GM23338 (cell line): ENCODE data around the gene CDH15. TPM values are rescaled to one million over a fixed set of nuclear protein-coding genes. Genes with fewer than 3 reads are reported as not detected.
A peak's percentile ranks its signal among the peaks of the same experiment; 100 is the strongest.

Source experiments
- ATAC-seq: fragments of 200-7000 bp; cut with Tn5 transposase; 3 replicates; pipeline ENCODE4 v1.9.1; 2020
- DNase-seq: peaks from one replicate; pipeline ENCODE4 v3.0.0-alpha.2; 2015; ENCODE audit warnings: low spot score
- H2AFZ ChIP-seq: fragments of 200-600 bp; sonication (generic); 2 replicates; pipeline ENCODE4 v1.8.0; 2016; ENCODE audit warnings: antibody characterized with exemption, mild to moderate bottlenecking, moderate library complexity
- H3F3A ChIP-seq: fragments of 200-600 bp; sonication (generic); replicated peaks from 2 replicates; pipeline ENCODE4 v1.8.0; 2017; ENCODE audit warnings: antibody characterized with exemption, mixed run types, low read depth
- H3K27ac ChIP-seq: fragments of 200-600 bp; sonication (generic); 2 replicates; pipeline ENCODE4 v1.6.1; 2016; ENCODE audit warnings: low read depth
- H3K27me3 ChIP-seq: fragments of 200-600 bp; sonication (generic); 2 replicates; pipeline ENCODE4 v1.8.0; 2016; ENCODE audit warnings: mild to moderate bottlenecking, mixed run types, moderate library complexity; ENCODE audit not compliant: insufficient read depth
- H3K36me3 ChIP-seq: fragments of 200-600 bp; sonication (generic); 2 replicates; pipeline ENCODE4 v1.8.0; 2016; ENCODE audit warnings: mild to moderate bottlenecking; ENCODE audit not compliant: insufficient read depth
- H3K4me1 ChIP-seq: fragments of 200-600 bp; sonication (generic); 2 replicates; pipeline ENCODE4 v1.8.0; 2016; ENCODE audit warnings: mild to moderate bottlenecking, moderate library complexity; ENCODE audit not compliant: insufficient read depth
- H3K4me2 ChIP-seq: fragments of 200-600 bp; sonication (generic); 2 replicates; pipeline ENCODE4 v1.7.1; 2017; ENCODE audit warnings: mixed run types
- H3K4me3 ChIP-seq: fragments of 200-600 bp; sonication (generic); 2 replicates; pipeline ENCODE4 v1.6.1; 2016; ENCODE audit warnings: mixed run types
- H3K79me2 ChIP-seq: fragments of 200-600 bp; sonication (generic); replicated peaks from 2 replicates; pipeline ENCODE4 v1.8.0; 2017; ENCODE audit warnings: mild to moderate bottlenecking; ENCODE audit not compliant: insufficient read depth
- H3K9me2 ChIP-seq: fragments of 200-600 bp; sonication (generic); 2 replicates; pipeline ENCODE4 v1.8.0; 2017; ENCODE audit not compliant: insufficient read depth
- H4K20me1 ChIP-seq: fragments of 200-600 bp; sonication (generic); replicated peaks from 2 replicates; pipeline ENCODE4 v1.8.0; 2017; ENCODE audit warnings: mild to moderate bottlenecking; ENCODE audit not compliant: insufficient read depth
- H3K27ac Mint-ChIP-seq: 2 replicates; pipeline ENCODE4 v1.8.0; 2020; ENCODE audit warnings: inconsistent platforms, mild to moderate bottlenecking, moderate library complexity, mixed read lengths
- H3K27me3 Mint-ChIP-seq: 3 replicates; pipeline ENCODE4 v1.8.0; 2022; ENCODE audit warnings: low read depth, mild to moderate bottlenecking, moderate library complexity, mixed read lengths, inconsistent platforms; ENCODE audit not compliant: insufficient read depth, poor library complexity
- H3K36me3 Mint-ChIP-seq: 3 replicates; pipeline ENCODE4 v1.8.0; 2021; ENCODE audit warnings: low read depth, mild to moderate bottlenecking, inconsistent platforms, moderate library complexity, mixed read lengths
- H3K4me1 Mint-ChIP-seq: 3 replicates; pipeline ENCODE4 v1.8.0; 2020; ENCODE audit warnings: mild to moderate bottlenecking, inconsistent platforms, mixed read lengths
- H3K4me3 Mint-ChIP-seq: 3 replicates; pipeline ENCODE4 v1.8.0; 2021; ENCODE audit warnings: moderate library complexity, mild to moderate bottlenecking, inconsistent platforms, mixed read lengths
- H3K9me3 Mint-ChIP-seq: 3 replicates; pipeline ENCODE4 v1.8.0; 2020; ENCODE audit warnings: moderate library complexity, mild to moderate bottlenecking, inconsistent platforms, mixed read lengths
- CREB1 ChIP-seq: fragments of 250-450 bp; sonication (Bioruptor Pico); IDR thresholded peaks from 2 replicates; pipeline ENCODE4 v1.5.0; 2020; ENCODE audit warnings: low read depth, mild to moderate bottlenecking, moderate library complexity
- NANOG ChIP-seq: IDR thresholded peaks from 2 replicates; pipeline ENCODE4 v1.6.1; 2016; ENCODE audit warnings: antibody characterized with exemption, borderline replicate concordance
- POLR2AphosphoS5 ChIP-seq: IDR thresholded peaks from 2 replicates; pipeline ENCODE4 v1.6.1; 2016; ENCODE audit warnings: antibody characterized with exemption, low read depth
- STAT1 ChIP-seq: IDR thresholded peaks from one replicate; pipeline ENCODE4 v1.6.1; 2016; ENCODE audit warnings: antibody characterized with exemption; ENCODE audit not compliant: unreplicated experiment
- ZNF331 ChIP-seq: fragments of 250-450 bp; sonication (Bioruptor Pico); IDR thresholded peaks from 2 replicates; pipeline ENCODE4 v1.5.0; 2020; ENCODE audit warnings: low read depth, mild to moderate bottlenecking, moderate library complexity
- polyA plus RNA-seq: library from polyadenylated mRNA; unstranded; fragments of >200 nt; fragmentation: Nextera tagmentation; extraction: Ambion mirVana; gene quantifications from 2 replicates; pipeline ENCODE4 v1.2.1, GENCODE V29; 2016
- total RNA-seq: library from RNA; depleted of rRNA; stranded (reverse); fragments of >200 nt; shearing (Covaris generic); gene quantifications from 2 replicates; pipeline ENCODE4 v1.2.3, GENCODE V29; 2014
- TF ChIP-seq, protein P1 (sequence below): IDR thresholded peaks from 2 replicates; pipeline ENCODE4 v1.6.1; 2016; ENCODE audit warnings: antibody characterized with exemption
- TF ChIP-seq, protein P2 (sequence below), 2 experiments: fragments of 200-600 bp in 1 of 2; sonication (generic) in 1 of 2; conservative IDR thresholded peaks; 2 replicates each; pipeline versions ENCODE4 v1.5.1 to v1.6.1; 2016 to 2017; ENCODE audit warnings: antibody characterized with exemption in 2 of 2, low read depth in 2 of 2, mild to moderate bottlenecking in 2 of 2, moderate library complexity in 1 of 2
- TF ChIP-seq, protein P3 (sequence below): IDR thresholded peaks from one replicate; pipeline ENCODE4 v1.6.1; 2018; ENCODE audit warnings: antibody characterized with exemption; ENCODE audit not compliant: unreplicated experiment

CDH15 gene
- total and polyA plus RNA-seq, 2 experiments from 2014 or later, result 0.61 to 1.0 TPM

DNA sequence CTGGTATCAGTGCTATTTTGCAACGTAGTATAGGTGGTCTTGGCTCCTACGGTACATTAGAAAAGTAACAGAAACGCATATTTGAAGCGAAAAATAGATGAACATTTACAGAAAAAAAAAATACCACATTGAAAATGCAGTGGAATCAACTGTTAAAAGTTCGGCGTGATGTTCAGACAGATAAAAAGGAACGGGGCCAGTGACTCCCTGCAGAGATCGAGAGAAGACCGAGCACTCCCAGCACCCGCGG is 45.5 kb downstream of the CDH15 start (continued):
- TF ChIP-seq, protein P1, sequence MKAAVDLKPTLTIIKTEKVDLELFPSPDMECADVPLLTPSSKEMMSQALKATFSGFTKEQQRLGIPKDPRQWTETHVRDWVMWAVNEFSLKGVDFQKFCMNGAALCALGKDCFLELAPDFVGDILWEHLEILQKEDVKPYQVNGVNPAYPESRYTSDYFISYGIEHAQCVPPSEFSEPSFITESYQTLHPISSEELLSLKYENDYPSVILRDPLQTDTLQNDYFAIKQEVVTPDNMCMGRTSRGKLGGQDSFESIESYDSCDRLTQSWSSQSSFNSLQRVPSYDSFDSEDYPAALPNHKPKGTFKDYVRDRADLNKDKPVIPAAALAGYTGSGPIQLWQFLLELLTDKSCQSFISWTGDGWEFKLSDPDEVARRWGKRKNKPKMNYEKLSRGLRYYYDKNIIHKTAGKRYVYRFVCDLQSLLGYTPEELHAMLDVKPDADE, result no peak

DNA sequence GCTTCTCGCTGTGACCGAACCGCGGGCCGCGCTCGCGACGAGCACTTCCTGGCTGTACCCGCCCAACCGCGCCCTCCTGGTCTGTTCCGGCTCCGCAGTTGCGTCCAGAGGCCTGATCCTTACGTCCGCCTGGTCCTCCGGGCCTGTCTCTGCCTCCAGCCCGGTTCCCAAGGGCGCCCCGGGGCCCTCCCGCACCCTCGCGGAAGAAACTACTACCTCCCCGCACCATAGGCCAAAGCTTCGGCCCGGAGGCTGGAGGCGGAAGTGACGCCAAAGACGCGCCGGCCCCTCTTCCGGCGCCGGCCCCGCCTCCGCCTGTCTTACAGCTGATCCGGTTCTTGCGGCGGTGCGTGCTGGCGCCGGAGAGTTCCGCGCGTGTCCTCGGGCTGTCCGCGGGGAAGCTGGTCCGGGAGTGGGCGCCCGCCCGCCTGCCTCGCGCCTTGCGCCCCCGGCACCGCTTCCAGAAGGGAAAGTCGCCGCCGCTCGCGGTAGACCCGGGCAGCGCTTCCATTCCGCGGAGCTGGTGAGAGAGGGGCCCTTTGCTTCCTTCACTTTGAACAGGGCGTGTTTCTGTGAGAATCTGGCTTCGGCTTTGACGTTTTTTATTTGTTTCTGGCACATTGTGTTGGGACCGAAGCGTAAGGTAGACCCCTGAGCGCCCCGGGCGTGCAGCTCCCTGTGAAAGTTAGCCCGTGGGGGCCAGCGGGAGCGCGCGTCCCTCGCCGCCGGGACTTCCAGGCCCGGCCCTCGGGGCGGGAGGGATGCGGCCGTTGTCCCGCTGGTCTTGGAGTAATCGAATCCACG is 46.0 kb downstream of the CDH15 start, which contains the start of gene ZNF778:
Gene ZNF778, plus strand, starts transcription at position 316 of the 804 bp plus-strand sequence. CDS start 3,425 bp downstream, outside the sequence.
- Mint-ChIP-seq H3K4me3 (peak within 1 kb of the TSS; percentile 85), H3K4me1 (peaks cover 4% of the 10 kb centered on the region; the same call in 2 of the 3 replicates), H3K27me3 (peaks cover 6% of the 10 kb centered on the region), H3K36me3 (peaks cover 9% of the 10 kb centered on the region), H3K27ac (peak within 1 kb of the TSS; percentile 67), H3K9me3 (no peaks in the 10 kb centered on the region)
- TF ChIP-seq CREB1 (peak; percentile 93), POLR2AphosphoS5 (peak; percentile 85)
- TF ChIP-seq, protein P1, result peak; percentile 69
- TF ChIP-seq, protein P2, sequence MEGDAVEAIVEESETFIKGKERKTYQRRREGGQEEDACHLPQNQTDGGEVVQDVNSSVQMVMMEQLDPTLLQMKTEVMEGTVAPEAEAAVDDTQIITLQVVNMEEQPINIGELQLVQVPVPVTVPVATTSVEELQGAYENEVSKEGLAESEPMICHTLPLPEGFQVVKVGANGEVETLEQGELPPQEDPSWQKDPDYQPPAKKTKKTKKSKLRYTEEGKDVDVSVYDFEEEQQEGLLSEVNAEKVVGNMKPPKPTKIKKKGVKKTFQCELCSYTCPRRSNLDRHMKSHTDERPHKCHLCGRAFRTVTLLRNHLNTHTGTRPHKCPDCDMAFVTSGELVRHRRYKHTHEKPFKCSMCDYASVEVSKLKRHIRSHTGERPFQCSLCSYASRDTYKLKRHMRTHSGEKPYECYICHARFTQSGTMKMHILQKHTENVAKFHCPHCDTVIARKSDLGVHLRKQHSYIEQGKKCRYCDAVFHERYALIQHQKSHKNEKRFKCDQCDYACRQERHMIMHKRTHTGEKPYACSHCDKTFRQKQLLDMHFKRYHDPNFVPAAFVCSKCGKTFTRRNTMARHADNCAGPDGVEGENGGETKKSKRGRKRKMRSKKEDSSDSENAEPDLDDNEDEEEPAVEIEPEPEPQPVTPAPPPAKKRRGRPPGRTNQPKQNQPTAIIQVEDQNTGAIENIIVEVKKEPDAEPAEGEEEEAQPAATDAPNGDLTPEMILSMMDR (conservative IDR thresholded peaks at IDR 0.05; ENCODE audit: low read depth in 2 of 2), result no peak
- Histone ChIP-seq H3K27ac (peak within 1 kb of the TSS; percentile 91), H3K36me3 (no peaks in the 10 kb centered on the region), H3K4me3 (peak within 1 kb of the TSS; percentile 98), H3K79me2 (peaks cover 16% of the 10 kb centered on the region), H4K20me1 (peaks cover 3% of the 10 kb centered on the region; the same call in 1 of the 2 replicates), H3F3A (peaks cover 6% of the 10 kb centered on the region; the same call in 1 of the 2 replicates), H3K9me2 (no peaks in the 10 kb centered on the region), H3K4me1 (peaks cover 11% of the 10 kb centered on the region), H2AFZ (peak within 1 kb of the TSS; percentile 94), H3K27me3 (no peaks in the 10 kb centered on the region), H3K4me2 (peak within 1 kb of the TSS; percentile 93)
- ATAC-seq (peak; percentile 91), DNase-seq (peak; percentile 91)

DNA sequence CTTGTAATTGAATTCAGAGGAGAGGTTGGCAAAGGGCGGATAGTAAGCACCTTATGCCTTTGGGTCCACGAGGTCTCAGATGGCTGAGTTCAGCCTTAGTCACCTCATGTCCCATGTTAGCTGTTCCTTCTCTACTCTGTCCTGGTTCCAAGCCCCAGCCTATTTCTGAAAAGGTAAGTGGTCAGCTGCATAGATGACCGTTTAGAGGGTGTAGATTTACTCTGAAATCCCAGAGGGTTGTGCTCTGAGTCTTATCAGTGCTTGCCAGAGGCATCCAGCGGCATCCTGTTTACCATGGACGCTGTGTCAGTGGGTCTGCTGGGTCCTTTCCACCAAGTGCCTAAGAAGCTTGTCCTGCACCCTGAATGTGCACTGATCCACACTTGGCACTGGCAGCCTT is 47.8 kb downstream of the CDH15 start:
- H3K27ac Mint-ChIP-seq, result no peak overlapping the region
- Histone ChIP-seq H3K9me2 (no peaks in the 10 kb centered on the region), H3F3A (peaks cover 6% of the 10 kb centered on the region; the same call in 1 of the 2 replicates), H3K27ac (no peak overlapping the region), H3K4me1 (peaks cover 11% of the 10 kb centered on the region), H3K36me3 (peaks cover 4% of the 10 kb centered on the region), H3K27me3 (no peaks in the 10 kb centered on the region), H3K79me2 (peaks cover 16% of the 10 kb centered on the region), H3K4me2 (no peak overlapping the region), H3K4me3 (no peak overlapping the region), H4K20me1 (peaks cover 3% of the 10 kb centered on the region; the same call in 1 of the 2 replicates), H2AFZ (no peak overlapping the region)
- H3K36me3 Mint-ChIP-seq, result peaks cover 21% of the 10 kb centered on the region
- H3K27me3 Mint-ChIP-seq, result peaks cover 7% of the 10 kb centered on the region
- H3K9me3 Mint-ChIP-seq, result no peaks in the 10 kb centered on the region
- H3K4me3 Mint-ChIP-seq, result peak overlapping the region; percentile 62; the same call in 2 of the 3 replicates
- ATAC-seq, result no peak
- DNase-seq, result no peak
- H3K4me1 Mint-ChIP-seq, result peaks cover 4% of the 10 kb centered on the region; the same call in 2 of the 3 replicates
- TF ChIP-seq NANOG (no peak), CREB1 (no peak), ZNF331 (CRISPR knock-in tag) (no peak), STAT1 (no peak)
- TF ChIP-seq, protein P1, result no peak
- TF ChIP-seq, protein P3, sequence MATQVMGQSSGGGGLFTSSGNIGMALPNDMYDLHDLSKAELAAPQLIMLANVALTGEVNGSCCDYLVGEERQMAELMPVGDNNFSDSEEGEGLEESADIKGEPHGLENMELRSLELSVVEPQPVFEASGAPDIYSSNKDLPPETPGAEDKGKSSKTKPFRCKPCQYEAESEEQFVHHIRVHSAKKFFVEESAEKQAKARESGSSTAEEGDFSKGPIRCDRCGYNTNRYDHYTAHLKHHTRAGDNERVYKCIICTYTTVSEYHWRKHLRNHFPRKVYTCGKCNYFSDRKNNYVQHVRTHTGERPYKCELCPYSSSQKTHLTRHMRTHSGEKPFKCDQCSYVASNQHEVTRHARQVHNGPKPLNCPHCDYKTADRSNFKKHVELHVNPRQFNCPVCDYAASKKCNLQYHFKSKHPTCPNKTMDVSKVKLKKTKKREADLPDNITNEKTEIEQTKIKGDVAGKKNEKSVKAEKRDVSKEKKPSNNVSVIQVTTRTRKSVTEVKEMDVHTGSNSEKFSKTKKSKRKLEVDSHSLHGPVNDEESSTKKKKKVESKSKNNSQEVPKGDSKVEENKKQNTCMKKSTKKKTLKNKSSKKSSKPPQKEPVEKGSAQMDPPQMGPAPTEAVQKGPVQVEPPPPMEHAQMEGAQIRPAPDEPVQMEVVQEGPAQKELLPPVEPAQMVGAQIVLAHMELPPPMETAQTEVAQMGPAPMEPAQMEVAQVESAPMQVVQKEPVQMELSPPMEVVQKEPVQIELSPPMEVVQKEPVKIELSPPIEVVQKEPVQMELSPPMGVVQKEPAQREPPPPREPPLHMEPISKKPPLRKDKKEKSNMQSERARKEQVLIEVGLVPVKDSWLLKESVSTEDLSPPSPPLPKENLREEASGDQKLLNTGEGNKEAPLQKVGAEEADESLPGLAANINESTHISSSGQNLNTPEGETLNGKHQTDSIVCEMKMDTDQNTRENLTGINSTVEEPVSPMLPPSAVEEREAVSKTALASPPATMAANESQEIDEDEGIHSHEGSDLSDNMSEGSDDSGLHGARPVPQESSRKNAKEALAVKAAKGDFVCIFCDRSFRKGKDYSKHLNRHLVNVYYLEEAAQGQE, result no peak
- TF ChIP-seq, protein P2 (conservative IDR thresholded peaks at IDR 0.05; ENCODE audit: low read depth in 2 of 2), result no peak
